ENCODE data around the gene OCLN. TPM values are rescaled to one million over a fixed set of nuclear protein-coding genes. Genes with fewer than 3 reads are reported as not detected.
"Not testable (repeated sequence)": the region's sequence is repeated elsewhere in the genome, so short reads cannot be mapped to it uniquely, and the experiment has no call there.

OCLN gene
- total RNA-seq, 4 donors from 2014 or later: 0.81 to 3.6 (median 2.6) TPM

DNA sequence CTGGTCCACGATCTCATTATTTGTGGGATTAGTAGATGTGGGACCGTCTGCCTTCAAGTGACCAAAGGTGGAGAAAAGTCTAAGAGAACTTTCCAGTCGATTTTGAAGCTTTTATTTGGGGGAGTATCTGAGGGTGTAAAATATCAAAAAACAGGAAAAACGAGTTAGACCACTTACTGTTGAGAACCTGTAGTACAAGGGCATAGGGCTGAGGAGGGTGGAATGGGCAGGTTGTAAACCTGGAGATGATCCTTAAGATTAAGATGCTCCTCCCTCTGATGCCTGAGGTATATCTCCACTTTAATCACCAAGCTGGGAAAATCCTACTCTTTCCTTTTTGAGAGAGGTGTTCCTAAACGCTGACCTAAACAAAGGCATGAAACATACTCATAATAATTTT, 35.4 kb downstream of the OCLN start:
- Histone ChIP-seq H3K4me1 (no peaks in the 10 kb centered on the region), H3K36me3 (no peaks in the 10 kb centered on the region), H3K9me3 (no peaks in the 10 kb centered on the region), H3K4me3 (no peak overlapping the region), H3K27me3 (peaks cover 13% of the 10 kb centered on the region), H3K27ac (no peak overlapping the region)
- no peak for TF ChIP-seq POLR2AphosphoS5 (IDR thresholded peaks at IDR 0.05)
- TF ChIP-seq, protein P1, sequence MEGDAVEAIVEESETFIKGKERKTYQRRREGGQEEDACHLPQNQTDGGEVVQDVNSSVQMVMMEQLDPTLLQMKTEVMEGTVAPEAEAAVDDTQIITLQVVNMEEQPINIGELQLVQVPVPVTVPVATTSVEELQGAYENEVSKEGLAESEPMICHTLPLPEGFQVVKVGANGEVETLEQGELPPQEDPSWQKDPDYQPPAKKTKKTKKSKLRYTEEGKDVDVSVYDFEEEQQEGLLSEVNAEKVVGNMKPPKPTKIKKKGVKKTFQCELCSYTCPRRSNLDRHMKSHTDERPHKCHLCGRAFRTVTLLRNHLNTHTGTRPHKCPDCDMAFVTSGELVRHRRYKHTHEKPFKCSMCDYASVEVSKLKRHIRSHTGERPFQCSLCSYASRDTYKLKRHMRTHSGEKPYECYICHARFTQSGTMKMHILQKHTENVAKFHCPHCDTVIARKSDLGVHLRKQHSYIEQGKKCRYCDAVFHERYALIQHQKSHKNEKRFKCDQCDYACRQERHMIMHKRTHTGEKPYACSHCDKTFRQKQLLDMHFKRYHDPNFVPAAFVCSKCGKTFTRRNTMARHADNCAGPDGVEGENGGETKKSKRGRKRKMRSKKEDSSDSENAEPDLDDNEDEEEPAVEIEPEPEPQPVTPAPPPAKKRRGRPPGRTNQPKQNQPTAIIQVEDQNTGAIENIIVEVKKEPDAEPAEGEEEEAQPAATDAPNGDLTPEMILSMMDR (IDR thresholded peaks at IDR 0.05): no peak
- no peak for TF ChIP-seq EP300 (IDR thresholded peaks at IDR 0.05)
- TF ChIP-seq POLR2A (IDR thresholded peaks at IDR 0.05): no peak
- WGBS, 2 donors (ENCODE audit: low coverage in 1 of 2): 46 to 74% methylated on average over 5 of the region's 5 CpGs
- ATAC-seq: no peak

DNA sequence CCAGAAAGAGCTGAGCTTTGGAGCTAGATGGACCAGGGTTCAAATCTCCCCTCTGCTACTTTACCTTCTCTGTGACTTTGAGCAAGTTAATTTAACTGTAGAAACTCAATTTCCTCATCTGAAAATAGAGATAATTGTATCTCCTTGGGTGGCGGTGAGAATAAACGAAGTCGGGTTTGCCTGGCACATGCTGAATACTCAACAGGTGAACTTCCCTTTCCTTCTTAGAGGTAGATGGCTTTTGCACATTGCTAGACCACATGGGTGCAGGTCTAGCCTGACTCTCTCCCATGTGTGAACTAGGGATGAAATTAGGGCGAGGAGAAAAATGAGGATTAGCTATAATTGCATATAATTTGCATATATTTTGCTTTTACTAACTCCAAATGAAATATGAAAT, 36.0 kb downstream of the OCLN start:
- H3K9me3 ChIP-seq: no peaks in the 10 kb centered on the region
- H3K27ac ChIP-seq: no peak overlapping the region
- H3K4me3 ChIP-seq: no peak overlapping the region
- 82 to 84% methylated on average over 4 of the region's 4 CpGs for WGBS, 2 donors (ENCODE audit: low coverage in 1 of 2)
- no peak for TF ChIP-seq EP300 (IDR thresholded peaks at IDR 0.05)
- TF ChIP-seq, protein P1 (IDR thresholded peaks at IDR 0.05): no peak
- no peak for TF ChIP-seq POLR2AphosphoS5 (IDR thresholded peaks at IDR 0.05)
- TF ChIP-seq POLR2A (IDR thresholded peaks at IDR 0.05): no peak
- H3K4me1 ChIP-seq: no peaks in the 10 kb centered on the region
- no peaks in the 10 kb centered on the region for H3K36me3 ChIP-seq
- ATAC-seq: no peak
- peaks cover 16% of the 10 kb centered on the region for H3K27me3 ChIP-seq

DNA sequence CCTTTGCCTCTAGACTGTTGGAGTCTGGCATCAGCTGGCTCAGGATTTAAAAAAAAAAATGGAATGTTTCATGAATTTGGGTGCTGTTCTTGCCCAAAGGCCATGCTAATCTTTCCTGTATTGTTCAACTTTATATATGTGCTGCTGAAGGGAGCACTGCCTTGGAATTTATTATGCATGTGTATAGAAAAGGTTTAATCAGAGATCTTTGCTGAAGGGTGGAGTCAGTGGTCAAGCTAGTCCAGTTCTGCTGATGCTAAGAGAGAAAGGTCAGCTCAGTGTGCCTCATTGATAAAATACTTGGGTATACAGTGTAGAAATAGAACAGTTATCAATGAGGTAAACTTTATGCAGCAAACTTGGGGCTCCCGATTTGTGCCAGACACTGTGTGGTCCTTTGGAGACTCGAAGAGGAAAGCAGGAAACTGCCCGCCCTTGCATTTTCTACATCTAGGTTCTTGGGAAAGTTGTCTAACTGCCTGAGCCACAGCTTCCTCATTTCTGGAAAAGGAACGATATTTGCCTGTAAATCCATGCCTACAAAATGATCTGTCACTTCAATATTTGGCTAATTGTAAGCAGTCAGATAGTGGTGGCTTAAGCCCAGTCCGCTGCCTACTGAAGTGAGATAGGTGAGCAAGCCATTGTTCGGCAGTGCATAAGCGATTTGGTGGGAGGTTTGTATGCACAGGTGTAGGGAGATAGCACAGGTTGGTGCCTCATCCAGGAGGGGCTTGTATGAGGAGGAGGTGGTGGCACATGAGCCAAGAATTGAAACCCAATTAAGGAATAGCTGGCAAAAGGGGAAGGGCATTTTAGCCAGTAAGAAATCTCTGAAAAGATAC, 38.2 kb downstream of the OCLN start:
- TF ChIP-seq POLR2A (IDR thresholded peaks at IDR 0.05) (no peak), POLR2AphosphoS5 (IDR thresholded peaks at IDR 0.05) (no peak), EP300 (IDR thresholded peaks at IDR 0.05) (no peak)
- TF ChIP-seq, protein P1 (IDR thresholded peaks at IDR 0.05): no peak
- H3K27ac ChIP-seq: no peak overlapping the region
- no peaks in the 10 kb centered on the region for H3K36me3 ChIP-seq
- ATAC-seq: no peak
- no peaks in the 10 kb centered on the region for H3K9me3 ChIP-seq
- no peaks in the 10 kb centered on the region for H3K4me1 ChIP-seq
- 58 to 70% methylated on average over 2 to 6 of the region's 7 CpGs for WGBS, 2 donors (ENCODE audit: low coverage in 1 of 2)
- H3K27me3 ChIP-seq: peaks cover 13% of the 10 kb centered on the region
- no peak overlapping the region for H3K4me3 ChIP-seq

DNA sequence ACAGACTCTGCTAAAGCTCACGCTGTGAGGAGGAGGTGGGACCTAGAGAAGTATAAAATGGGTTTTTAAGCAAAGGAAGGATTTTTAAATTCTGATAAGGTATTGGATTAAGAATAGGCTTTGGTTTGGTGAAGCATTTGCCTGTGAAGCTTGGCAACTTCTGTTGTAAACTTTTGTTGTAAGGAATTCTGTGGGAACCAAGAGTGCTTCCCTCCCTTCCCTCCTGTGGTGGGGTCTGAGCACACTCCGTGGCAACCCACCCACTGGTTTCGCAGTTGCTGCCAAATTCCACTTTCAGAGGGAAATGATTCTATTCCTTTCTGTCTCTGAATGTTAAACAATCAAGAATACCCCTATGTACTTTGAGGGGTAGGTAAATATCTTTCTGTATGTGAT, 38.8 kb downstream of the OCLN start:
- ATAC-seq: no peak
- H3K9me3 ChIP-seq: no peaks in the 10 kb centered on the region
- WGBS, 2 donors (ENCODE audit: low coverage in 1 of 2): 13 to 19% methylated on average over 2 to 3 of the region's 3 CpGs
- H3K4me3 ChIP-seq: no peak overlapping the region
- H3K4me1 ChIP-seq: no peaks in the 10 kb centered on the region
- no peak overlapping the region for H3K27ac ChIP-seq
- H3K27me3 ChIP-seq: peaks cover 13% of the 10 kb centered on the region
- TF ChIP-seq POLR2AphosphoS5 (IDR thresholded peaks at IDR 0.05): no peak
- TF ChIP-seq POLR2A (IDR thresholded peaks at IDR 0.05): no peak
- TF ChIP-seq EP300 (IDR thresholded peaks at IDR 0.05): no peak
- TF ChIP-seq, protein P1 (IDR thresholded peaks at IDR 0.05): no peak
- H3K36me3 ChIP-seq: no peaks in the 10 kb centered on the region

DNA sequence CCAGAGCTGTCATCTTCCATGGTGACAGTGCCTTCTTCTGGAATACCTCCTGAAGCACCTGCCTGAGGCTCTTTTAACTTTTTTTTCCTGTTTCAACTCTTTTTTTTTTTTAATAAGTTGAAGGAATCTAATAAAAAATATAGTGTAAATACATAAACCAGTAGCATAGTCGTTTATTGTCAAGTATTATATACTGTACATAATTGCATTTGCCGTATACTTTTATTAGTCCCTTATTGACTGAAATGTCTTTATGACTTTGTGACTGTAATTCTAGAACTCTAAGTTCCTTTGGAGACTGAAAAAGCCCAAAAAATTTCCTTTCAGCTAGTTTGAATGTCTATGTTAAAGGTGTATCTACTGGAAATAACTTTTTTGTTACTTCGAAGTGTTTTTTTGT, 45.3 kb downstream of the OCLN start:
- not testable (repeated sequence) for H3K27ac ChIP-seq, H3K36me3 ChIP-seq, ATAC-seq, H3K9me3 ChIP-seq, H3K4me1 ChIP-seq, H3K27me3 ChIP-seq, H3K4me3 ChIP-seq
- WGBS, 2 donors (ENCODE audit: low coverage in 1 of 2): 80% methylated on average over 2 of the region's 3 CpGs; no CpG with 5 or more reads in 1 of the 2 donors

DNA sequence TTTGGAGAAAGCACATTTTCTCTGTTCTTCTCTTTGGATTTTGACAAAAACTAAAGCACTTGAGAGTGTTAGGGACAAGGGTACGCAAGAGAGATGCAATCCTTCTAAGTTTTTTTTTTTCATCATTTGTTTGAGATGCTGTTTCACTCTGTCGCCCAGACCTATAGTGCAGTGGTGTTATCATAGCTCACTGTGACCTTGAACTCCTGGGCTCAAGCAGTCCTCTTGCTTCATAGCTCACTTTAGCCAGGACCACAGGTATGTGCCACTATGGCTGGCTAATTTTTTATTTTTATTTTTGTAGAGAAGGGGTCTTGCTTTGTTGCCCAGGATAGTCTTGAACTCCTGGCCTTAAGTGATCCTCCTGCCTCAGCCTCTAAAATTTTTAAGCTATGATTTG, 46.1 kb downstream of the OCLN start:
- not testable (repeated sequence) for H3K36me3 ChIP-seq, ATAC-seq, H3K27ac ChIP-seq, H3K4me1 ChIP-seq, H3K4me3 ChIP-seq, H3K9me3 ChIP-seq, H3K27me3 ChIP-seq
- no CpG with 5 or more reads among the region's 2 CpGs for WGBS, 2 donors (ENCODE audit: low coverage in 1 of 2)

DNA sequence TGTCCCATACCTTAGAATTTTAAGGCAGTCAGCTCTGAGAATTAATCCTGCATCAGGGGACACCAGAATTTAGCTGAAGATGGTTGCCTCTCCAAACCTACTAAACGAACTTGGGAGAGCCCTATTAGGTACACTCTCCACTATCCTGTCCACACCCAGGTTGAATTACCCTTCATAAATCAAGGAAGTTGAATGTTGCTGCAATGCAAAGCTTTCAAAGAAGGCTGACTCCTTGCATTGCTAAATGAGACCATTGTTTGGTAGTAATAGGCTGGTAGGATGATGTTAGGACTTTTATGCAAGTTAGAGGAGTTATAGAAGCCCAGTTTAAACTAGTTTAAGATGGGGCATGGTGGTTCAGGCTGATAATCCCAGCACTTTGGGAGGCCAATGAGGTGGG, 48.8 kb downstream of the OCLN start:
- not testable (repeated sequence) for H3K27me3 ChIP-seq, H3K9me3 ChIP-seq, H3K4me3 ChIP-seq, H3K4me1 ChIP-seq, ATAC-seq, H3K36me3 ChIP-seq, H3K27ac ChIP-seq
- WGBS, 2 donors (ENCODE audit: low coverage in 1 of 2): no CpG with 5 or more reads among the region's 1 CpG

DNA sequence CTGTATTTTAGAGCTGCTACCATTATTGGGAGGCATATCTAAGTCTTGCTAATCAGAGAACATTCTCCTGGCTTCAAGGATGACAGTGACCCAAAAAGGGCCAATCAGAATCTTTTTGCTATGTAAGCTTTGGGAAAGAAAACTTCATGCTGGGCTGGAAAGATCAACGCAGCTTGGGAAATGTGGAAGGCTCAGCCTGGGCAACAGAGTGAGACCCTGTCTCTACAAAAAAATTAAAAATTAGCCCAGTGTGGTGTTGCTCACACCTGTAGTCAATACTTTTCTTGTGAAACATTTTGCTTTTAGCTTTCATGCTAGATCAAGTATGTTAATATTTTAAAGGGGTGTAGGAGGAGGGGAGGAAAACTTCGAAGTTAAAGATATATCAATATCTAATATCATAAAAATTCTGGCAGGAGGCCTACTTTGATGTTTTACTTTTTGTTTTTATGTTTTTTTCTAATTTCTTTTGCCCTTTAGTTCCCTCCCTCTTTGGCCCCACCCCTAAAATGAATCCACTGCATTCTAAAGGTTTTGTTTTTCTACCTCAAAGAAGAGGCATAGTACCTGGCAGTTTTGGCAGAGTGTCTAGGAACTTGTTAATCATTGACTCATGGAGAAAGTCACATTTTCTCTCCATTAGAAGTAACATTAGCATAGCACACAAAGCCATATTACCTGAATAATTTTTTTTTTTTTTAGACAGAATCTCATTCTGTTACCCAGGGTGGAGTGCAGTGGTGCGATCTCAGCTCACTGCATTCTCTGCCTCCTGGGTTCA, 50.4 kb downstream of the OCLN start:
- H3K9me3 ChIP-seq, H3K27ac ChIP-seq, H3K27me3 ChIP-seq, H3K4me1 ChIP-seq, H3K4me3 ChIP-seq, H3K36me3 ChIP-seq, ATAC-seq: not testable (repeated sequence)
- no CpG with 5 or more reads among the region's 3 CpGs for WGBS, 2 donors (ENCODE audit: low coverage in 1 of 2)

Measured in gastroesophageal sphincter (tissue), 4 donors.